HG02759 (cell line): ENCODE results near the gene IGLL1.
"Not testable (repeated sequence)": the region's sequence is repeated elsewhere in the genome, so short reads cannot be mapped to it uniquely, and the experiment has no call there.

Experiments
- ATAC-seq: cut with Tn5 transposase; IDR thresholded peaks from one replicate; pipeline ENCODE4 v1.9.1; 2021; ENCODE audit warnings: mild to moderate bottlenecking, moderate library complexity; ENCODE audit not compliant: unreplicated experiment

The IGLL1 gene

GRCh38 chr22:23591846-23592245, 11.8 kb upstream of the IGLL1 start:
- no peak for ATAC-seq

DNA sequence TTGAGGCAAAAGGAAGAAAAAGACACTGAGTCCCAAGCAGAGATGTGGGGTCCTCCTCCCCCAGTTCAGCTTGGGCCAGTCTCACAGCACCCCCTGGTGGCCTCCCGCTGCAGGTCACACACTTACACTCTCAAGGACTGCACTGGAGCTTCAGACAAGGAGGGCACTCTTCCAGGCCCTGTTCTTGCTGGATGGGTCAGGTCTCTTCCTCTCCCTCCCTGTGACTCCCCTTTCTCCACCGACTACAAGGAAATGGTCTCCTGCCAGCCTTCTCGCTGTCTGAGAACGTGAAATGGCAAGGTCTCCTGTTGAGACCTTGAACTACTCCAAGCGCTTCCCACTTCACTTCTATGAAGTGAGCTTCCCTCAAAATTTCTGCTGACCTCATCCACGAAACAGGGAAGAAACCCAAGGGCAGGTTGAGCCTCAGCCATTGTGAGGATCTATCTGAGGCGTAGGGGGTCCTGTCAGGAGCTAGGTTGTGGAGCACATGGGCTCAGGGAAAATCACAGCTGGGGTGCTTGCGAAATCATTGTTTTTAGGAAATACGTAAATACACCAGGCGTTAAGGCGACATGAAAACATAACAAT, 11.2 kb upstream of the IGLL1 start:
- ATAC-seq: no peak

DNA sequence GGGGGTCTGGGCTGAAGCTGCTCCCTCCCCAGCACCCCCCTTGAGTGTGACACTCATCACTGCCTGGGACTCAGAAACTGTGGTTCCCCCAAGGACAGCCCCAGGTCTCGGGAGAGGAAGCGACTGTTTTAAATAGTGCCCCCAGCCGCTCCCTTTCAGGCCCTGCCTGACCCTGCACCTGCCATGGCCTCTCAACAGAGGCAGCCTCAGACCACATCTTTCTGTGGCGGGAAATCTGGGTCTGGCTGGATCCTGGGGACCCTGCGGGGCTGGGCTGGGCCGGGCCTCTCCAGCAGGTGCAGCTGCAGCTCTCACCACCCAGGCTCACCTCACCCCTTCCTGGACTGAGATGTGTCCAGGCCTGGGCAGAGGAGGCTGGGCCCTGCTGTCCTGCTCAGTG, 3.7 kb upstream of the IGLL1 start:
- no peak for ATAC-seq

GRCh38 chr22:23583153-23583552, 3.1 kb upstream of the IGLL1 start:
- no peak for ATAC-seq

GRCh38 chr22:23581260-23581650, 1.2 kb upstream of the IGLL1 start:
- ATAC-seq: no peak

- no peak for ATAC-seq
Observed at GRCh38 chr22:23580576-23581259, 628 bp upstream of the IGLL1 start.

DNA sequence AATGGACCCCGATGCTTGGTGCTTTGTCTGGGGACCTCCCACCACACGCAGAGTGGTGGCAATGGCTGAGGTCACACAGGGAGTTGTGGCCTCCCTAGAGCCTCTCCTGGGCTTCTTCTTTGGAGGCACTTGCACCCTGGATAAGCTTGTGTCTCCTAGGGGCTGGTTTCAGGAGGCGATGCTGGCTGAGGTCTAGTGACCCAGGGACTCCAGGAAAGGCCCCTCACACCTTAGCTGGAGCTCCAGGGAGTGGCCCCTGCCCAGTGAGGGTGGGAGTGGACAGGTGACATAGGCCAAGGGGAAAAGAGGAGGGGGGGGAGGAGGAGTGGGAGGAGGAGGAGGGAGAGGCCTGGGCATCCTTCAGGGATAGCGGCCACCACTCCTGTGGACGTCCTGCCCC, 810 bp downstream of the IGLL1 start:
- no peak for ATAC-seq

- ATAC-seq: no peak
Observed at GRCh38 chr22:23578306-23578705, 1.8 kb downstream of the IGLL1 start.

GRCh38 chr22:23576681-23577080, 3.4 kb downstream of the IGLL1 start:
- no peak for ATAC-seq

DNA sequence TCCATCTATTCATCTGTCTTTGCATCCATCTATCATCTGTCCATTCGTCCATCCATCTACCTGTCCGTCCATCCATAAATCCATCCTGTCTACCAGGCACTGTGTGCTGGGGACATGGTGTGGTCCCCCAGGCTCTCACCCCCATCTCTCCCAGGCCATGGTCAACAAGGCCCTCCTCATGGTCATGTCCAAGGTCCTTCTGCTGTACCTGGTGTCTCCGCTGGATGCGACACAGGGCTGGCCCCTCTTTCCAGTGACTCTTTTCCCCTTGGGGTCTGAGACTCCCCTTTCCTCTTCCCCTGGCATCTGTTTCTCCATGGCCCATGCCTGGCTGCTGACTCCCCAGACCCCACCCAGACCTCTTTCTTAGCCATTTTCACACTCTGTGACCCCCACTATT, 4.5 kb downstream of the IGLL1 start:
- ATAC-seq: no peak

- no peak for ATAC-seq
Observed at GRCh38 chr22:23574877-23575276, 5.2 kb downstream of the IGLL1 start.

- ATAC-seq: no peak
Observed at GRCh38 chr22:23574371-23574811, 5.7 kb downstream of the IGLL1 start.

- ATAC-seq: not testable (repeated sequence)
Observed at GRCh38 chr22:23573701-23574235, 6.3 kb downstream of the IGLL1 start.

- ATAC-seq: not testable (repeated sequence)
Observed at GRCh38 chr22:23573106-23573505, 7.0 kb downstream of the IGLL1 start.

GRCh38 chr22:23571486-23571885, 8.6 kb downstream of the IGLL1 start:
- ATAC-seq: no peak

GRCh38 chr22:23570681-23571080, 9.4 kb downstream of the IGLL1 start:
- no peak for ATAC-seq

- ATAC-seq: no peak
Observed at GRCh38 chr22:23569716-23570115, 10.4 kb downstream of the IGLL1 start.

- ATAC-seq: no peak
Observed at GRCh38 chr22:23569291-23569690, 10.8 kb downstream of the IGLL1 start.

DNA sequence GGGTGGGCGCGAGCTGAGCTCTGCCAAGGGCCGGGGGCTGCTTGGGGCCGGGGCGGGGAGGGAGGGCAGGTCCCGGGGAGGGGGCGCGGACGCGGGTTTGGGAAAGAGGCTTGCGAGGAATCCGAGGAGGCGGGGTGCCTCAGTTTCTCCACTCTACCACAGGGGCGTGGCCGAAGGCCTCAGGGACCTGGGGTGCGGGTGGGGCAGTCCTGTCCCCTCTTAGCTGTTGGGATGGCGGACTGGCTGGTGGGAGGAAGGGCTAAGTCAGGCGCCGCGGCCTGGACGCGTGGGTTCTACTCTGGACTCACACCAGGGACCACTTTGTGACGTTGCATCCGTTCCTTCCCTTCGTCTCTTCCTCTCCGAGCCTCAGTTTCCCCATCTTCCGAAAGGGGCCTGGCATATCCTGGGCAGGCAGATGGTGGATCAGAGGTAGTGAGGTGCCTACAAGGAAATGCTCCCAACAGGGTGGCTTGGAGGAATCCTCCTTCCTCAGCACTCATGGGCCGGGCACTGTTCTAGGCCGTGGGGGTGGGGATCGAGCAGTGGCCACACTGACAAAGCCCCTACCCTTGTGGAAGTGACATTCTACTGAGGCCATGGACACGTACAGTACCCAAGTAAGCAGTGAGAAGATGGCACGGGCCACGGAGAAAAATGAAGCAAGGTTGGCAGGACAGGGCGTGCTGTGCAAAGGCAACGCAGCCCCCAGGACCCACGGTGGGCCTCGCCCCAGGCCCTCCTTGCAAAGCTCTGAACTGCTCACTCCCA, 13.2 kb downstream of the IGLL1 start:
- no peak for ATAC-seq

- no peak for ATAC-seq
Observed at GRCh38 chr22:23565915-23566704, 14.0 kb downstream of the IGLL1 start.

GRCh38 chr22:23565305-23565914, 14.7 kb downstream of the IGLL1 start:
- no peak for ATAC-seq
